HG02943 (cell line): ENCODE results near the gene EID3.
A peak's percentile ranks its signal among the peaks of the same experiment; 100 is the strongest.
"Not testable (repeated sequence)": the region's sequence is repeated elsewhere in the genome, so short reads cannot be mapped to it uniquely, and the experiment has no call there.

ENCODE experiments used
- ATAC-seq: cut with Tn5 transposase; IDR thresholded peaks from one replicate; pipeline ENCODE4 v1.9.1; 2021; ENCODE audit warnings: mild to moderate bottlenecking, low read depth, moderate library complexity; ENCODE audit not compliant: unreplicated experiment

The EID3 gene

DNA sequence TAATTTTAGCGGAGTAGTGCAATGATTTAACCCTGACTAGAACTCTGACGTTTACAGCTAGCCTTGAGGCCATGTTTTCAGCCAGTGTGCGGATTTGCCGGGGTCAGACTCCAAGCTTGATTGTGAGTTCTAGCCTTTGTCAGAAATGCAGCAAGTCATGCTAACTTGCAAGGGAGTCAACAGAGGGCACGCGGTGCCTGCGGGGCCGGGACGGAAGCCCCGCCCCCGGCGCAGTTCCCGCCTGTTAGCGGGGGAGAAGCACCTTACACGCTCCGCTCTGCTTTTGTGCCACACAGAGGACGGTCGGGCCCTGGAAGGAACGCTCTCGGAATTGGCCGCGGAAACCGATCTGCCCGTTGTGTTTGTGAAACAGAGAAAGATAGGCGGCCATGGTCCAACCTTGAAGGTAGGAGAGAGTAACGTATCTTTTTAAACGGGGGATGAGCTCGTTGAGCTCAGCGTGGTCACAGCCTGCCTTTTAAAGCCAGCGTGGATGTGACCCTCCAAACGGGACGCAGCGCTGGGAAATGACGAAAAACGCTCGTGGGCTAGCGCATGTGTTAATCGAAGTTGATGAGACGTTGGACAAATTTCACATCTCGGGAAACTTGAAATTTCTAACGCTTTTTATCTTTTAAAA, 14.8 kb upstream of the EID3 start:
- peak; percentile 41 for ATAC-seq

DNA sequence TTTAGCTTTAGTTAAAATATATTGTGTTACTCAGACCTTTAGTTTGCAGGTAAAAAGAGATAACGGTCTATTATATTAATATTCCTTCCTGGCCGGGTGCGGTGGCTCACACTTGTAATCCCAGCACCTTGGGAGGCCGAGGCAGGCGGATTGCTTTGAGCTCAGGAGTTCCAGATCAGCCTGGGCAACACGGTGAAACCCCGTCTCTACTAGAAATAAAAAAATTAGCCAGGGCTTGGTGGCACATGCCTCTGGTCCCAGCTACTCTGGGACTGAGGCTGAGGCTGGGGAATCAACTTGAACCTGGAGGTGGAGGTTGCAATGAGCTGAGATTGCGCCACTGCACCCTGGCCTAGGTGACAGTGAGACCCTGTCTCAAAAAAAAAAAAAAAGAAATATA, 13.2 kb upstream of the EID3 start:
- ATAC-seq: no peak

DNA sequence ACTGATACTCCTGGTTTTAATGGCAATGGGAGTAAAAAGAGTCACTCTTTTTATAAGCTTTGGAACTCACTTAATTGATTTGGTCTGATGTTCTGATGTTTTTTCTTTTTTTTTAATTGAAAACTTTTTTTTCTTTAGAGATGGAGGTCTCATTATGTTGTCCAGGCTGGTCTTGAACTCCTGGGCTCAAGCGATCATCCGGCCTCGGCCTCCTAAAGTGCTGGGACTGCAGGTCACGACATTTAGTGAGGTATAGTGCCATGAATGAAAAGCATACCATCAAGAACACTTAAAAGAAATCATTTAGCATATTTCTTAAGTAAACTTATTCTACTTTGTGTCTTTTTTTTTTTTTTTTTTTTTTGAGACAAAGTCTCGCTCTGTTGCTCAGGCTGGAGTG, 12.7 kb upstream of the EID3 start:
- no peak for ATAC-seq

DNA sequence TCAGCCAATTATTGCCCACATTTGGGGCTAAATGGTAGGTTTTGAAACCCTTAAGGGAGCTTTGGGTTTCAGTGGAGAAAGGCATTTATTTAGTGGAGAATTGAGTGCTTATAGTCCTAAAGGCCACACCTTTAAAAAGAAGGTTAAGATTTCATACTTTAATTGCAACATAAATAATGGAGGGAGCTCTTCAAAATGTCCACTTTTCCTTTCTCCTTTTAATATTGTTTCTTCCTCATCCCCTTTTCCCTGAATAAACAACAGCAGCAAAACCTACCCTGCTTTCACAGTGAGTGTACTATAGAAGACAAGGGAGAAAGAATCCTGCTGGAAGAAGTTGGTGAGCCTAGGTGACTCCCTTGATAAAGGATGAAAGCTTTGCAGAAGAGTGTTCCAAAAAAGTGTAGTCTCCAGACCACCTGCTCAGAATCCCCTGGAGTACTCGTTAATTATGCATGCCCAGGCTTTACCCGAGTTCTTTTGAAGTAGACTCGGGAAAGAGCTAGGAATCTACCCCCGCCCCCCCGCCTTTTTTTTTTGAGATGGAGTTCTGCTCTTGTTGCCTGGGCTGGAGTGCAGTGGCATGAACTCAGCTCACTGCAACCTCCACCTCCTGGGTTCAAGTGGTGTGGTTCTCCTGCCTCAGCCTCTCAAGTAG, 11.5 kb upstream of the EID3 start:
- no peak for ATAC-seq

DNA sequence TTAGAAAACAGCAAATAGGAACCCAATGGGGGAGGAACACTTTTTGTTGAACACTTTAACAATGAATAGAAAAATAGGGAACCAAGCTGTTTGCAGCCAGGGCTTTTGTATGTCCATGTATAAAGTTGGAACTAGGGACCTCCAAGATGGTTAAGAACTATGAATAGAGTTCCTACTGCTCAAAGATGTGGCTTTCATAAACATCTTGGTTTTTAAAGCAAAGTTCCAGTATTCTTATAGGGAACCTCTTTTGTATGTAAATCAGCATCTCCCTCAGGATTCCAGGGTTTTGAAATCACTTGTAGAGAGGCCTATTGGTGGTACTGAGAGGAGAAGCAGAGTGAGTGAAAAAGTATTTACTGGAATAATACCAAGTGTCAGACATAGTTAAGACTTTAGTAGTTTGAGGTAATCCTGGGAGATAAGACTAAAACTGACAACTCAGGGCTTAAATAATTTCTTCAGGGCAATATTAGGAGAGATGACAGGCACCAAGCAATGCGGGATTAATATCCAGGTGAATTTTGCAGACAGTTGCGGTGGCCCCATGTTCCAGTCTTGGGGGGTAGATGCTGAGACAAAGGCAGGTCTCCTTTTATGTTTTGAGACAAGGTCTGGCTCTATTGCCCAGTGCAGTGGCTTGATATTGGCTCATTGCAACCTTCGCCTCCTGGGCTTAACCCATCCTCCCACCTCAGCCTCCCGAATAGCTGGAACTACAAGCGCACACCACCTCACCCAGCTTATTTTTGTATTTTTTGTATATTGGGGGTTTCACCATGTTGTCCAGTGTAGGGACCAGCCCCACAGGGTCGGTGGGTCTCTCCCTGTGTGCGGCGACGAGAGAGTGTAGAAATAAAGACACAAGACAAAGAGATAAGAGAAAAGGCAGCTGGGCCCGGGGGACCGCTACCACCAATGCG, 10.4 kb upstream of the EID3 start:
- no peak for ATAC-seq

DNA sequence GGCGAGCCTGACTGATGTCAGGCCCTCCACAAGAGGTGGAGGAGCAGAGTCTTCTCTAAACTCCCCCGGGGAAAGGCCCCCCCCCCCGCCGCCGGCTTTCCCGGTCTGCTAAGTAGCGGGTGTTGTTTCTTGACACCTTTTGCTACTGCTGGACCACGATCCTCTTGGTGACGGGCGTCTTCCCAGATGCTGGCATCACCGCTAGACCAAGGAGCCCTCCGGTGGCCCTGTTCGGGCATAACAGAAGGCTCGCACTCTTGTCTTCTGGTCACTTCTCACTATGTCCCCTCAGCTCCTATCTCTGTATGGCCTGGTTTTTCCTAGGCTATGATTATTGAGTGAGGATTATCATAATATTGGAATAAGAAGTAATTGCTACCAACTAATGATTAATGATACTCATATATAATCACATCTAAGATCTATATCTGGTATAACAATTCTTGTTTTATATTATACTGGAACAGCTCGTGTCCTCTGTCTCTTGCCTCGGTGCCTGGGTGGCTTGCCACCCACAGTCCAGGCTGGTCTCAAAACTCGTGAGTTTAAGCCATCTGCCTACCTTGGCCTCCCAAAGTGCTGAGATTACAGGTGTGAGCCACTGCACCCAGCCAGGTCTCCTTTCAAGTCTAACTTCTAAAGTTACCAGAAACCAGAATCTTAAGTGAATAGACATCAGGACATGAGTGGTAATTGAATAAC, 9.2 kb upstream of the EID3 start:
- not testable (repeated sequence) for ATAC-seq

DNA sequence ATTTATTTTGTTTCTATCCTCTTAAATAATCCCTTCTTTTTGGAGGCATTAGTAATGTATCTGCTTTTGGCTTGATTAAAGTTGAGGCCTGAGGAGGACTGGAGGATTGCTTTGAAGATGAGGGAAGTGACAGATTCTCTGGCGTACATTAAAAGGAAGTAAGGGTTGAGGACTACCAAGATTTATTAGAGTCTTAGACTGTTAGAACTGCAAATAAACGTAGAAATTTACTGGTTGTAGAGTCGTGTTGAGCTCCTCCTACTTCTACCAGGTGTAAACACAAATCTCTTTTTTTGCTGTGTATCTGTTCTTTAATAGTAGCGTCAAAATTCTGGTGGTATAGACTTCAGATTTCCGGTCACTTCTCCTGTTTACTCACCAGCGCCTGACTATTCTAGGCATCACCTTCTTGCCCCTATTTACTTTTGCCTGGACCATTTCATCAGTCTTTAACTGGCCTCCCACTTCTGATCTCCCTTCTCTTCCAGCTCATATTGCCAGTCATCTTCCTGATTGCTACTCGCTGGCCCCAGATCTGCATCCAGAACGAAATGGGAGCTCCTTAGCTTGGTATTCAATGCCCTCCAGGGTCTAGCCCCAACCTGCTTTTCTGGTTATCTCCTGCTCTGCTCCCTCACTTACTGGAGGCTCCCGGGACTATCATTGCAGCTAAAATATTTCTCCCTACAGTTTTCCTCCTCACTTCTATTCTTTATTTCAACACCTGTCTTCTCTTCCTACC, 8.4 kb upstream of the EID3 start:
- ATAC-seq: no peak

DNA sequence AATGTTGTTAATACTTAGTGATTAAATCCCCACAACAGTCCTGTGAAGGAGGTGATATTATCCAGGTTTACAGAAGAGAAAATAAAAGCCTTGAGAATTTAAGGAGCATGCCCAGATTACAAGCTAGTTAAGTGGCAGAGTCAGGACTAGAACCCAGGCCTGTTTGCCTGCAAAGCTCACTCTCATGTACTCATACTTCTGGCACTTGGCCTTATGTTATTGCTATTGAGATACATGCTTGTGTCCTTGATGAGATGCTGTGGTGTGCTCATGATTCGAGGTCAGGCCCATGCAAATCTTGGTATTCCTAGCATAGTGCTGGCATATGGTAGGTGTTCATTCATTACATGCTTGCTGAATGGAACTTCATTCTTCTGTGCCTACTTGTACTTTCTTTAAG, 7.6 kb upstream of the EID3 start:
- no peak for ATAC-seq

DNA sequence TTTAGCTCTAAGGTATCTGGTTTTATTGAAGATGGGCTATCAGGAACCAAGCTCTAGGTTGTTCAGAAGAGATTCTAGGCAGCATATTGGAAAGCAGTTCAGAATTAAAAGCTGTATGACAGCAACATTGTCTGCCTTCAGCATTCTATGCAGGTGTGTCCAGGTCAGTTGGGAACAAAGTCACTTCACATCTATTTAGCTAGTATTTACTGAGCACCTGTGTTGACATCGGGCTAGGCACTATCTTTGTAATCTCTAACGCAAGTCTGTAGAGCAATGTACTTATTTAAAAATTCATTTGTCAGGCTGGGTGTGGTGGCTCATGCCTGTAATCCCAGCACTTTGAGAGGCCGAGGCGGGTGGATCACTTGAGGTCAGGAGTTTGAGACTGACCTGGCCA, 6.8 kb upstream of the EID3 start:
- no peak for ATAC-seq

DNA sequence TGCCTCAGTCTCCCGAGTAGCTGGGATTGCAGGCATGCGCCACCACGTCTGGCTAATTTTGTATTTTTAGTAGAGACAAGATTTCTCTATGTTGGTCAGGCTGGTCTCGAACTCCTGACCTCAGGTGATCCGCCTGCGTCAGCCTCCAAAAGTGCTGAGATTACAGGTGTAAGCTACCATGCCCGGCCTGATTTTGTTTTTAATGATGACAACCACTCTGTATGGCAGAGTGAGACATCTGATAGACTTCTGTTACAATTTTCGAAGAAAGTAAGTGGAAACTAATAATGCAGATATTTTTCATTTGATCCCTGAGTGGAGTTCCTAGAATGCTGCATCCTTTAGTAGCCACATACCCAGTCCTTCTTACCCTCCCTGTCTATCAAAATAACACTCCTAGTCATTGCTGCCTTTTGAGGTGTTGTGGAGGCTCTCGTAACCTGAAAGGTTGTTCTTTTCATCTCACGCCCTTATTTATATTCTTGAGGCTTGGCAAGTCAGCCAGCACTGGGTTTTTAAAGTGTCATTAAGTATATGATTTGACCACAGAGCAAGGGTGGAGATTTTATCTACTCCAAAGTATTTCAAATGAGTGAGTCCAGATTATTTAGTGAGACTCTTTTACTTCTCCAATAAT, 5.9 kb upstream of the EID3 start:
- no peak for ATAC-seq

DNA sequence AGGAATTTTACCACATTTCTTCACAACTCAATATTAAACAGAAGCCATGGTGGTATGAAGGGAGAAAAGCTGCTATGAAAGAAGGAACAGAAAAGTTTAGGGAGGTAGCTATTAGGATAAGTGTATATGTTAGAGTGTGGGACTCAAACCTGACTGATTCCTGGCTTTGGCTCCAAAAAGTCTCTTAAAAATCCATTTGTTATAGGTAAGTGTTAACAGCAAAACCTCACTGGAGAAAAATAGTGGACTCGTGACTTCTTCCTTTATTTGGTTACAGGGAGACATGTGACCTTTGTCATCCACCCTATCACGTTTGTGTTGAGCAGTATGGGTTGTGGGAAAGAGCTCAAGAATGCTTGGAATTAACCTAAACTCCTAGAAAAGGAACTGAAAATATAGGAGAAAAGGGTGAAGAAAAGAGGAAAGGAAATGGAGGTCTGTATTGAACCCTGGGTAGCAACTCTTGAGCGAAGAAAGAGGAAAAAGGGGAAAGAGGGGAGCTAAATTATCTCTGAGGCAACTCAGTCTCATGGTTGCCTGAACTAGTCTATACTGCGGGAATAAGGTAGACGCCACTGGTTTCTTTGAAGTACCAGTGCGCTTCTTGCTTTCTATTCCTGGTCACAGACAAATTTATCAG, 3.6 kb upstream of the EID3 start:
- no peak for ATAC-seq

DNA sequence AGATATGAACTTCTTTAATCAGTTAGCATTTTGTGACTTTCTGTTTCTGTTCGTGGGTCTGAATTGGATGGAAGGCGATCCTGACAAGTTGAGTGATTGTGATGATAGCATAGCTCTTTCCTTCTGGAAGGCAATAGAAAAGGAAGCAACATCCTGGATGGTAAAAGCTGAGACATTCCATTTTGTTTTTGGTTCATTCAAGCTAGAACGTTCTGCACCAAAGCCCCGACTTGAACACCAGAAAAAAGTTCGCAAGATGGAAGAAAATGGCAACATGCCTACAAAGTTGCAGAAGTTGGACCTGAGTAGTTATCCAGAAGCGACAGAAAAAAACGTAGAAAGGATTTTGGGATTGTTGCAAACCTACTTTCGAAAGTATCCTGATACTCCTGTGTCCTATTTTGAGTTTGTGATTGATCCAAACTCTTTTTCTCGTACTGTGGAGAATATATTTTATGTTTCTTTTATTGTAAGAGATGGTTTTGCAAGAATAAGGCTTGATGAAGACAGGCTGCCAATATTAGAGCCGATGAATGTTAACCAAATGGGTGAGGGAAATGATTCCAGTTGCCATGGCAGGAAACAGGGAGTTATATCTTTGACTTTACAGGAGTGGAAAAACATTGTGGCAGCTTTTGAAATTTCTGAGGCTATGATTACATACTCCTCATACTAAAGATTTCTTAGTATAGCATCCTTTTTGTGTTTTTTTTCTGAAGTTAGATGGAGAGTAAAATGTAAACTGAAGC, 896 bp downstream of the EID3 start:
- ATAC-seq: no peak

DNA sequence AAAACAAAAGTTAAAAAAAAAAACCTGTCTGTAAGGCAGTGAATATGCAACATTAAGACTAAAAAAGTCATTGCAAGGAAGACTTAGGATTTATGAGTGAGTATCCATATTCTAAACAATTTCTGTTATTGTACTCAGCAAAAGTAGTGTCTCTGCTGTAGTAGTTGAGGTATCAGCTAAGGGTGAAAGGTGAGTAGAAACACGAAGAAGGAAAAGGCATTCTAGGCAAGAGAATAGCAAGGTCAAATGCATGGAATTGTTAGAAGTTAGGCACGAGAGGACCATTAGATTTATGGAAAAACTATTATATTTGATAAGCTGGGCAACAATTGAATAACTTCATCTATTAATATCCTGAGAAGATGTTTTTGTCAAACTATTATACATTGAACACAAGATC, 1.8 kb downstream of the EID3 start:
- no peak for ATAC-seq

DNA sequence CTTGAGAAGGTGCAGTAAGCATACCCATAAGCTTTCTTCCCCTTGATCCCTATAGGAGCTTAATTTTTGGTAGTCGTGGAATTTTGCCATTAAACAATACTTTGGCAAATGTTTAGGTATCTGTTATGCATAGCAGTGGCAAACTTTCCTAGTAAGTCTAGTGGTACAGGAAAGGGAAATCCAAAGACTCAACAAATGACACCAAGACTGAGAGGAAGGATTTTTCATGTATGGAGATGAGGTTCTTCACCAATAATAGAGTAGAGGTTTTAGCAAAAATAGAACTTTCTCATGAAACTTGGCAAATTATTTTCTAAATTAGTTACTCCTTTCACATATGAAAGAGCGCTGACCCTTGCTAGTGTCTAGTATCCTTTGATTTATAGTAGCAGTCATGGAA, 2.8 kb downstream of the EID3 start:
- no peak for ATAC-seq

DNA sequence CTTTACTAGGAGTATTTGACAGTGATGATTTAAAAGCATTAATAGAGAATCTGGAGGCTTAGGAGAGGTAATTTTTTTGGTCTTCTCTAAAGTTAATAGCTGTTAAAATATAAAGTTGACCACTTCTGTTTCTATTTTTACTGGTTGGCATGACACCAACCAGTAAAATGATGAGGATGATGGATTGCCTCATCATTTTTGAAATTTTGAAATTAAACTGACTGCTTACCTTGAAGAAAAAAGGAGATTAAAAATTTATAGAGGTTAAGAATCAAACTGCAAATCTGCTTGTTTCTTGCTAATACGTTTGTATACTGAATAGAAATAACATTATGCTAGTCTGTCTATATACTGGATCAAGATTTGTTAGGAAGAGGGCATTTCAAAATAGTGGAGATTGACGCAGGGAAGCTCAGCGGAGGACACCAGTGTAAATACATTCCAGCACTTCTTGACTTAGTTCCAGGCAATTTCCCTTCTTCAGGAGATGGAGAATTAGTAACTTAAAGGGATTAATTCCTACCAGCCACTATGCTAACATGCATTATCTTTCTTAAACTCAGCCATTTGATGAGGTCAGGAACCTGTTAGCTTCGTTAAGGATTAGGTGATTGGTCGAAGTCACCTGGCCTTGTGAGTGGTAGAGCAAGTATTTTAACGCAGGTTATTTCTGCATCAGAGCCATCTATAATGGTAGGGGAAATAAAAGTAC, 3.6 kb downstream of the EID3 start:
- no peak for ATAC-seq

DNA sequence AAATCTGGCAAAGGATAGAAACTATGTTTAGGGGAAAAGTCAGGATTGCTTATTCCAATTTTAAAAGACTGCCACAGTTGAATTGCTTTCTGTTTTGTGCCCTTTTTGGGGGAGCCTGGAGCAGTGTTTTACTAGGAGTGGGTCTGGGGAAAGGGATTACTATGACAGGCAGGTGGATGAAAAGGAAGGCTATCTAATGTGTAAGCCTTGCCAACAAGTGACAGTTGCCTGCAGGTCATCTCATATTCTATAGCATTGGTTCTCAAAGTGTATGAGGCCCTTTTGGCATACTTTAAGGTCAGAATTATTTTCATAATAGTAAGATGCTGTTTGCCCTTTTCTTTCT, 4.1 kb downstream of the EID3 start:
- ATAC-seq: no peak

DNA sequence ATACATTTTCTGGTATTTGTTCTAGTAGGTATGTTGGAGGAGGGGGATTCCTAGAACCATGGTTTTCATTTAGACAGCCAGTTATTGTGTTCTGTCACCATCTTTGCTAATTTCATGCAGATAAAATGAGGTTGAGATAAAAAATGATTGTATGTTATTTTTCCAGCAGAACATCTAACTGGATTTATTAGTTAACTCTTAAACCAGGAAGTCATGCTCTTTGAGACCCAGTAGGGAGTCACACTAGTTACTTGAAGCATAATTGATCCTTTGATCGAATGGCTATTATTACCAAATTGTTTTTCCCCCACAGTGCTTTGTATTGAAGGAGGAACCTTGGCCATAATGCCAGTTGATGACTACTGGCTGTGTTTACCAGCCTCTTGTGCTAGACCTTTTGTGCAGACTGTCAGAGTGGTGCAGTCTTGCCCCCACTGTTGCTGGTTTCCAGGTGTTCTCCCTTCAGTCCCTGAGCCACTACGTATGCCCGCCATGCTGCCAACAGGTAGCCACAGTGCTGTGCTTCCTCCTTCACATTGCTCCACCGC, 6.0 kb downstream of the EID3 start:
- ATAC-seq: no peak
